GM19193 (cell line): ENCODE results near the gene SYP.

Experiments
- POLR2A ChIP-seq: IDR thresholded peaks from 4 replicates; pipeline ENCODE4 v1.6.1; 2011; ENCODE audit not compliant: insufficient read depth, insufficient read length; ENCODE audit errors: extremely low read depth

SYP gene

DNA sequence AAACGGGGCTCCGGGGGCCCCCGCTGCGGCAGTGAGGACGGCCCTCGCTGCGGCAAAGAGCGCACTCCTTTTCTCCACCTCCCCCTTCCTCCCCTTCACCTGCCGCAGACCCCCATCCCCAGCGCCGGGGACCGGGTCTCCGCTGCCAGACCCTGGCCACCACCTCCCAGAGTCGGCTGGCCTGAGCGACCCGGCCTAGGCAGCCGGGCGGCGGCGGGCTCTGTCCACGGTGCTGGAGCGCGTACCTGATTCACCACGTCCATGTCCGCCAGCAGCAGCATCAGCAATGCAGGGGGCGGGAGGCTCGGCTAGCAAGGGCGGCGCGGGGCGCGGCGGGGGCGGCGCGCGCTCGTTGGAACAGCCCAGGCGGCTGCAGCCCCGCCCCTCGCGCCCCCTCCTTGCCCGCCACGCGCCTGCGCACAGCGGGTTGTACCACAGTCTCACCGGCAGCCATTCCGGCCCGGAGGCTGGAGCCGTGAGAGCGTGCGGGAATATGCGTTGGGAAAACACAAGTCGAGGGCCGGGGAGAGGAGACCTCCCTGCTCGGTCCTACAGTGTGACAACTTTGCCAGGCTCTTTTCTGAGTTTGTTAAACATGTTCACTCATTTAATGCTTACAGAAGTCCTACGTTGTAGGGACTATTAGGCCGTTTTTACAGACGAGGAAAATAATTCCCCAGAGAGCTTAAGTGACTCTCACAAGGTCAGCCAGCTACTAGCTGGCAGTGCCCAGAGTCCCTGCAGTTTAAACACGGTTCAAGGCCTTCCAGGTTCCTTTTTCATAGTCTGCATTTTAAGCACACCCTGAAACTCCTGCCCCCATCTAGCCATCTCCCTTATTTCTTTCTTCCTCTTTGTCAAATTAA is at the start of gene SYP:
TSS of gene SYP (minus strand) at position 288 of the 866 bp plus-strand sequence. CDS start at position 281, 7 bp downstream.
- TF ChIP-seq POLR2A = peak; percentile 87

DNA sequence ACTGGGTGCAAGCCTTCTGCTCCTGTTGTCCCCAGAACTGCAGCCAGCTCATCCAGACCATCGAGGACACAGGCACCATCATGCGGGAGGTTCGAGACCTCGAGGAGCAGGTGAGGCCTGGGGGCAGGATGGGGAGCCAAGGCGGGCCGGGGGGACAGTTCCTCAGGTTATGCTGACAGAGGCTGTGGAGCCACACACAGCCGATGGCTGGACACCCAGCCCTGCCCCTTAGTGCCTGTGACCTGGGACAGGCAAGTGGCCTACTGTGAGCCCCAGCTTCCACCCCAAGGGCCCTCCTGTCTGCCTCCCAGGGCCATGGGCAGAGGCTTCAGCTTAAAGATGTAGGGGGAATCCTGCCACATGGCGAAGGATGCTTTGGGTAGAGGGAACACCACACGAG is 49.6 kb upstream of the SYP start:
- TF ChIP-seq POLR2A = no peak

DNA sequence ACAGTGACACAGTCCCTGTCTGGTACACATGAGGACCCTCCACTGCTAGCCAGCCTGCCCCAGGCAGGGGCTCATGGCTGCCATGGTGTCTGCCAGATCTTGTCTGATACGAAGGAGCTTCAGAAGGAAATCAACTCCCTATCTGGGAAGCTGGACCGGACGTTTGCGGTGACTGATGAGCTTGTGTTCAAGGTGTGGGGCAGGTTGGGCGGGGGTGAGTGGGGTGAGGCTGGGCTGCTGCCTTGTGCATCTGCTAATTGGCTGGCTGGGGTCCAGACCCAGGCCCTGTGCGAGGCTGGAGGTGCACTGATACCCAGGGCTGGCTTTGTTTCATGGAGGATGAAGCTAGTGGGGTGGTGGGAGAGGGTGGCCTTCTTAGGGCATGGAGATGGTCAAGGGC is 49.1 kb upstream of the SYP start:
- no peak for TF ChIP-seq POLR2A

DNA sequence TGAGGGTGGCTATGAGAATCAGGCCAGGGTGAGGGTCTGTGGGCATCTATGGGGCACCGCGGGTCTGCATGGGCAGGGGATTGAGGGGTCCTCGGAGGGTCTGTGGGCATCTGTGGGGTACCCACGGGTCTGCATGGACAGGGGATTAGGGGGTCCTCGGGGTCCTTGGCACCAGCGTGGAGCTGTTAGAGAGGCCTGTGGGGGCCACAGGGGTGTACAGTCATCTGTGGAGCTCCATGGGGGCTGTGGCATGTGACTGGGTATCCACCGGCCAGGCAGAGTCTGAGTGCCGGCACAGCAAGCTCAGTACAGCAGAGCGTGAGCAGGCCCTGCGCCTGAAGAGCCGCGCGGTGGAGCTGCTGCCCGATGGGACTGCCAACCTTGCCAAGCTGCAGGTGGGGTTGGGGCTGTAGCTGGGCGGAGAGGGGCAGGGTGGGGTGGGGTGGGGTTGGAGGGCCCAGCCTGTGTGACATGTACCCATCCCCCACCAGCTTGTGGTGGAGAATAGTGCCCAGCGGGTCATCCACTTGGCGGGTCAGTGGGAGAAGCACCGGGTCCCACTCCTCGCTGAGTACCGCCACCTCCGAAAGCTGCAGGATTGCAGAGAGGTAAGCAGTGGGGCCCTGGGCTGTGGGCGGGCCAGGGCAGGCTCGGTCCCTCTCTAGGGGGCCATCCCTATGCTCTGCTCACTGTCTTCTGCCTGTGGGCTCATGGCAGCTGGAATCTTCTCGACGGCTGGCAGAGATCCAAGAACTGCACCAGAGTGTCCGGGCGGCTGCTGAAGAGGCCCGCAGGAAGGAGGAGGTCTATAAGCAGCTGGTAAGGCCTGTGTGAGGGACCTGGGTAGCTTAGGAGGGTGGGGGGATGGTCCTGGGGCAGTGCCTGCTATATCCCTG is 48.2 kb upstream of the SYP start:
- no peak for TF ChIP-seq POLR2A

DNA sequence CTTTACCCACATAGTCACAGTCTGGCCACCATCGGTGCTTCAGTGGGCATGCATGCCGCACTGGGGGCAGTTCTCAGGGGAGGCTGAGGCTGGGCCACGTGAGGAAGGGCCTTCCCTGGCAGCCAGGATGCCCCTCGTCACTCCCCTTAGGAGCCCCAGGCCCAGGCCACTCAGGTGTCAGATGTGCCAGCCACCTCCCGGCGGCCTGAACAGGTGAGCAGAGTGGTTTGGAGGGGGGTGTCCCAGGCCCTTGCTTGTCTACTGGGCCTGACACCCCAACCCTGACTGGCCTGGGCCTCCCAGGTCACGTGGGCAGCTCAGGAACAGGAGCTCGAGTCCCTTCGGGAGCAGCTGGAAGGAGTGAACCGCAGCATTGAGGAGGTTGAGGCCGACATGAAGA is 47.4 kb upstream of the SYP start:
- TF ChIP-seq POLR2A = no peak

DNA sequence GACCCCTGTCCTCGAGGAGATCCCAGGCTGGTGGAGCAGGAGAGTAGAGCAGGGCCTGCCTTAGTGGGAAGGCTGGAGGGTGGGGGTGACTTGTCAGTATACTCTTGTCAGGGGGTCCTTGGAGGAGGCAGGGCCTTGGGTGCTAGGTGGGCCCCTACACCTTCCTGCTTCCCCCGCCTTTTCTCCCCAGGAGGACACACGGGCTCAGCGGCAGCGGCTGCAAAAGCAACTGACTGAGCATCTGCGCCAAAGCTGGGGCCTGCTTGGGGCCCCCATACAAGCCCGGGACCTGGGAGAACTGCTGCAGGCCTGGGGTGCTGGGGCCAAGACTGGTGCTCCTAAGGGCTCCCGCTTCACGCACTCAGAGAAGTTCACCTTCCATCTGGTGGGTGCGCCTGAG is 46.5 kb upstream of the SYP start:
- TF ChIP-seq POLR2A = no peak

DNA sequence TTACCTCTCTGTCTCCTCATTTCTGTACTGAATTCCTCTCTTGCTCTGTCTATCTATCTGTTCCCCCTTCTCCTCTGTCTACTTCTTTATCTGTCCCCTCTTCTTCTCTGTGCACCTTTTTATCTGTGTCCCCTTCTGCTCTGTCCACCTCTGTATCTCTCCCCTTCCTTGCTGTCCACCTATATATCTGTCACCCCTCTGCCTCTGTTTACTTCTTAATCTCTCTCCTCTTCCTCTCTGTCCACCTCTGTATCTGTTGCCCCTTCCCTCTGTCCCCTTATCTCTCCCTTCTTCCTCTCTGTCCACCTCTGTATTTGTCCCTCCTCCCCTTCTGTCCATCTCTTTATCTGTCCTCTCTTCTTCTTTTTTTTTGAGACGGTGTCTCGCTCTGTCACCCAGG is 44.2 kb upstream of the SYP start:
- no peak for TF ChIP-seq POLR2A

DNA sequence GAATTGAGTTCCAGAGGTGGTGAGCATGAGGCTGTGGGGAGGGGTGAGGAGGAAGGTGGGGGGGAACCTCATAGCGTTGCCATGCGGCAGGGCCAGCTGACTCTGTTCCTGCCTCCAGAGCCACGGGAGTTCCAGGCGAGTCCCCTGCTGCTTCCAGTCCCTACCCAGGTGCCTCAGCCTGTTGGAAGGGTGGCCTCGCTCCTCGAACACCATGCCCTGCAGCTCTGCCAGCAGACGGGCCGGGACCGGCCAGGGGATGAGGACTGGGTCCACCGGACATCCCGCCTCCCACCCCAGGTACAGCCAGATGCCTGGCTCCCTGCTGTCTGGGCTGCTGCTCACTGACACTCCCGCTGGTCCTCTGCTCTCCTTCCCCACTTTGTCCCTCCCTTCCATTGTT is 43.2 kb upstream of the SYP start:
- no peak for TF ChIP-seq POLR2A

DNA sequence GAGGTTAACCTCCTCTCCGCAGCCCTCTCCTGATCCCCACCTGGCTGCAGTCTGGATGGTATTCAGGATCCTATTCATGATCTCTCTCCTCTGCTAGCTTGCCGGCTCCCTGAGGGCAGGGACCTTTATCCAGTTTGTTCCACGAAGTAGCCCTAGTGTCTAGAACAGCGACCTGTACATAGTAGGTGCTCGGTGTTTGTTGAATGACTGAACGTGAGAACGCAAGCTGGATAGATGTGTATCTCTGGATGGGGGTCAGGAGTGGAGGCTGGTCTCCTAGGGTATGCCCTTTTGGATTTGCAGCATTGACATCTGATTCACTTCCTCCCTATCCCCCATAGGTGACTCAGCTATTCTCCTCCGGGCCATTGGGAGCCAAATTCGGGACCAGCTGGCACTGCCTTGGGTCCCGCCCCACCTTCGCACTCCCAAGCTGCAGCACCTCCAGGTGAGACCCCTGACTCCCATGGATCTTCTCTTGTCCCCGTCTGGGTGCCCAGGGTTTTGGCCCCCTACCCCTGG is 42.6 kb upstream of the SYP start:
- TF ChIP-seq POLR2A = no peak

DNA sequence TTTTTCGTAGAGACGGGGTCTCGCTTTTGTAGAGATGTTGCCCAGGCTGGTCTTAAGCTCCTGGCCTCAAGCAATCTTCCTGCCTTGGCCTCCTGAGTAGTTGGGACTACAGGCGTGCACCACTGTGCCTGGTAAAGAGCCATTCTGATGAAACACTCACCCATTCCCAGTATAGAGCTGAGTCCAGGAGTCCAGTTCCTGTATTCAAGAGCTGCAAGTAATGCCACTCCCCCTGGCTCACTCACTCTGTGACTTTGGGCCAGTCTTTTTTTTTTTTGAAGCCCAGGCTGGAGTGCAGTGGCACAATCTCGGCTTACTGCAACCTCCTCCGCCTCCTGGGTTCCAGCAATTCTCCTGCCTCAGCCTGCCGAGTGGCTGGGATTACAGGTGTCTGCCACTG is 38.7 kb upstream of the SYP start:
- TF ChIP-seq POLR2A = no peak

DNA sequence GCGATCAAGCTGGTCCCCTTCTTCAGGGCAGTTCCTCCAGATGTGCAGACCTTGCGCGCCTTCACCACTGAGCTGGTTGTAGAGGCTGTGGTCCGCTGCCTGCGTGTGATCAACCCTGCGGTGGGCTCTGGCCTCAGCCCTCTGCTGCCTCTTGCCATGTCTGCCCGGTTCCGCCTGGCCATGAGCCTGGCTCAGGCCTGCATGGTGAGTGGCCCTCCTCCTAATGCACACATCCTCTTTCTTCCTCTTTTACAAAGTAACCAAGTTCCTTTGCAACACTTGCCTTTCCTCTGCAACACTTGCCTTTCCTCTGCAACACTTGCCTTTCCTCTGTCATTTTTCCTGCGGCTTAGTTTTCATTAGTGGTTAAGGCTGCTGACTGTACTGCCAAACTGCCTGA is 37.1 kb upstream of the SYP start:
- no peak for TF ChIP-seq POLR2A

DNA sequence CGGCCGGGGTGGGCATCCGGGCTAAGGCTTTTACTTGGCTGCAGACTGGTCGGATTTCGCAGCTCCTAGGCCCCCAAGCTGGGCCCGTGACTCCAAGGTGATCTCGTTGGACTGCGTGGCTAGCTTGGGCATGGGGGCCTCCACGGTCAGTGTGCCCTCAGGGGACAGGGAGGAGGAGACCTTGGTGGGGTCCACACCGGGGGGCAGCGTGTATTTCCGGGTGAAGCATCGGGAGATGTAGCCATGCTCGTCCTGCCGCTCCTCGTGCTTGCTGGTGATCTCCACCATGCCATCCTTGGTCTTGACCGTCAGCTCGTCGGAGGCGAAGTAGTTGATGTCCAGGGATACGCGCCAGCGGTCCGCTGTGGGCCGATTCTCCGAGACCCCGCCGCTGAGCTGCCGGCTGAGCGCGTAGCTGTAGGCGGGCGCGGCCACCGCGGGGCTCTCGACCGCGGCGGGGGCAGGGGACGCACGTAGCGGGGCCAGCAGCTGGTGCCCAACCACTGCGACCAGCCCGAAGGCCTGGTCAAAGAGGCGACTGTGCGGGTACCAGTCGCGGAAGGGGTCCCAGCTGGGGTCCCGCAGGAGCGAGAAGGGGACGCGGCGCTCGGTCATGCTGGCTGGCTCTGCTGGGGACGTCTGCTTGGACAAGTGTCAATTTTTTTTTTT is 34.0 kb upstream of the SYP start:
- TF ChIP-seq POLR2A = no peak

DNA sequence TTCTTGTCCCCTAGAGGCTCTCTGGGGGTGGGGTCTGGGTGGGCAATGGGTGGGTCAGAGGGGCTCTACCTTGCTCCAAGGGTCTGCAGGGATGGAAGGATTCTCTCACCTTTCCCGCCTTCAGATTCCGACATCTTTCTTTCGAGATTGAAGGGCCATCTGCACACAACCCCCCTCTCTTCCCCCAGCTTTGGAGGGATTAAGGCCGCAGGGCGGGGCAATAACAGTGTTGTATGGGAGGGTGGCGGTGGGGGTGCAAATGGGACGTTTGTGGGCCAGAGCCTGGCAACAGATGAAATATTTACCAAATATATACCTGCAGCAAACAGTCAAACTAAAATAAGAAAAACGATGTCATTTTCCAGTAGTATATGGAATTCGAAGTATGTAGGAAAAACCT is 33.2 kb upstream of the SYP start, which contains the start of gene CACNA1F:
TSS of gene CACNA1F (minus strand) at position 165 of the 400 bp plus-strand sequence. CDS start at position 134, 31 bp downstream.
- TF ChIP-seq POLR2A = no peak

DNA sequence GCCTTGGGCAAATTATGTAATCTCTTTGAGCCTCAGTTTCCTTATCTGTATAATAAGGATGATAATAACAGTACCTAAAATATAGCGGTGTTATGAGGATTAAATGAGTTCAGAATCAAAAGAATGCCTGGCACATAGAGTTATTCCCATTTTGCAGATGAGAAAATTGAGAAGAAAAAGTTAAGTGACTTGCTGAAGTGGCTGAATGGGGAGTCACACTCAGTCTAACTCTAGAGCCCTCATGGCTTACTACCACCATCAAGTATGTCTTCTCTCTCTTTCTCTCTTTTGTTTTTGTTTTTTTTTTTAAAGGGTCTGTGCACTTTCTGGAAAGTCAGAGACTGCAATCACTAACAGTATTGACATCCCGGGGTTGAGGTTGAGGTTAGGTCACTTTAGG is 32.5 kb upstream of the SYP start:
- no peak for TF ChIP-seq POLR2A
